Bronchial epithelial cell (primary cell): ENCODE data around the gene IL15RA. TPM values are rescaled to one million over a fixed set of nuclear protein-coding genes. Genes with fewer than 3 reads are reported as not detected.

Source experiments
- DNase-seq: peaks from one replicate; pipeline ENCODE4 v3.0.0-alpha.2; 2010; ENCODE audit warnings: low read depth
- FAIRE-seq: peaks from 2 replicates; lab custom pipeline; 2011; peaks lifted over from hg19 to GRCh38; lab: Jason Lieb, UNC
- H3K27me3 ChIP-seq: 2 replicates; pipeline ENCODE4 v1.5.1; 2011; ENCODE audit warnings: low read length; ENCODE audit not compliant: control insufficient read depth, insufficient read depth
- H3K36me3 ChIP-seq: 2 replicates; pipeline ENCODE4 v1.5.1; 2011; ENCODE audit warnings: low read length; ENCODE audit not compliant: control insufficient read depth, insufficient read depth
- H3K4me3 ChIP-seq: 2 replicates; pipeline ENCODE4 v1.5.1; 2011; ENCODE audit warnings: mild to moderate bottlenecking, low read depth, low read length, control low read depth
- total RNA-seq: library from RNA; depleted of rRNA; stranded (reverse); fragments of >200 nt; gene quantifications from 2 replicates; pipeline ENCODE4 v1.2.1, GENCODE V29; 2014
- TF ChIP-seq, protein P1 (sequence below): IDR thresholded peaks from 2 replicates; pipeline ENCODE4 v1.5.1; 2011; ENCODE audit warnings: mild to moderate bottlenecking, moderate library complexity, low read length, control low read depth, inconsistent platforms; ENCODE audit not compliant: insufficient read depth, severe bottlenecking

IL15RA gene
- total RNA-seq, 1 donor from 2014 or later: 0.79 TPM

DNA sequence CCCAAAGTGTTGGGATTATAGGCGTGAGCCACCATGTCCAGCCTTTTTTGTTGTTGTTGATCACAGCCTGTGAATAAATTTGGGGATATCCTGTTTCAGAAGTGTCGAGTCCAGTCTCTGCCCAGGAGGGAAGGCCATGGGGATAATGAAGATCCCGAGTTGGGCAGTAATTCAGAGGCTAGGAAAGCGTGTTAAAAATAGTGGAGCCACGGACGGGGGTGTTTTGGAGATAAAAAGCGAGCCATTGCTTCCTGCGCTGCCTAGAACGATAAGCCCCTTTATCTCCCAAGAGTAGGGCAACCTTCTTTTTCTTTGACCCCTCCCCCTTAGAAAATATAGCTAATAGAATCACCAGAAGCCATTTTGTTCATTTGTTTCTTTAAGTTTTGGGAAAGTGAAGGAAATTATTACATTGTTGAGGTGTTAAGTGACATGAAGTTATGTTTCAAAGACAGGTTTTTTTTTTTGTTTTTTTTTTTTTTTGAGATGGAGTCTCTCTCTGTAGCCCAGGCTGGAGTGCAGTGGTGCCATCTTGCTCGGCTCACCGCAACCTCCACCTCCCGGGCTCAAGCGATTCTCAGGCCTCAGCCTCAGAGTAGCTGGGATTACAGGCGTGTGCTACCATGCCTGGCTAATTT is 43.3 kb downstream of the IL15RA start:
- FAIRE-seq (no peak), DNase-seq (no peak)
- Histone ChIP-seq H3K4me3 (no peak overlapping the region), H3K36me3 (peaks cover 16% of the 10 kb centered on the region), H3K27me3 (no peaks in the 10 kb centered on the region)
- TF ChIP-seq, protein P1, sequence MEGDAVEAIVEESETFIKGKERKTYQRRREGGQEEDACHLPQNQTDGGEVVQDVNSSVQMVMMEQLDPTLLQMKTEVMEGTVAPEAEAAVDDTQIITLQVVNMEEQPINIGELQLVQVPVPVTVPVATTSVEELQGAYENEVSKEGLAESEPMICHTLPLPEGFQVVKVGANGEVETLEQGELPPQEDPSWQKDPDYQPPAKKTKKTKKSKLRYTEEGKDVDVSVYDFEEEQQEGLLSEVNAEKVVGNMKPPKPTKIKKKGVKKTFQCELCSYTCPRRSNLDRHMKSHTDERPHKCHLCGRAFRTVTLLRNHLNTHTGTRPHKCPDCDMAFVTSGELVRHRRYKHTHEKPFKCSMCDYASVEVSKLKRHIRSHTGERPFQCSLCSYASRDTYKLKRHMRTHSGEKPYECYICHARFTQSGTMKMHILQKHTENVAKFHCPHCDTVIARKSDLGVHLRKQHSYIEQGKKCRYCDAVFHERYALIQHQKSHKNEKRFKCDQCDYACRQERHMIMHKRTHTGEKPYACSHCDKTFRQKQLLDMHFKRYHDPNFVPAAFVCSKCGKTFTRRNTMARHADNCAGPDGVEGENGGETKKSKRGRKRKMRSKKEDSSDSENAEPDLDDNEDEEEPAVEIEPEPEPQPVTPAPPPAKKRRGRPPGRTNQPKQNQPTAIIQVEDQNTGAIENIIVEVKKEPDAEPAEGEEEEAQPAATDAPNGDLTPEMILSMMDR: no peak

DNA sequence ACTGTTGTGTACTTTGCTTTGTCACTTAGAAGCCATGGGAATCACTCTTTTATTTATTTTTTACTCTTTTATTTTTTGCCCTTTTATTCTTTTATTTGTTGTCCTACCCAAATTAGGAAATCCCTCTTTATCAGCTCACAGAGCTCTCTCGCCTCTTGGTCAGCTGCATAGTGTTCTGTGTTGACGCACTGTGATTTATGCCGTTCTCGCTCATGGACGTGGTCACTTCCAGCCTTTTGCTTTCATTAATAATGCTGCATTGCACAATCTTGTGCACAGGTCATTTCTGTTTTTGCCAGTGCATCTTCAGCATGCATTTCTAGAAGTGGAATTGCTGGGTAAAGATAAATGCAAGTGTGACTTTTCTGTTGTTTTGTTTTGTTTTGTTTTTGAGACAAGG is 45.0 kb downstream of the IL15RA start:
- Histone ChIP-seq H3K4me3 (no peak overlapping the region), H3K27me3 (no peaks in the 10 kb centered on the region), H3K36me3 (peaks cover 16% of the 10 kb centered on the region)
- TF ChIP-seq, protein P1: no peak
- FAIRE-seq (no peak), DNase-seq (no peak)

DNA sequence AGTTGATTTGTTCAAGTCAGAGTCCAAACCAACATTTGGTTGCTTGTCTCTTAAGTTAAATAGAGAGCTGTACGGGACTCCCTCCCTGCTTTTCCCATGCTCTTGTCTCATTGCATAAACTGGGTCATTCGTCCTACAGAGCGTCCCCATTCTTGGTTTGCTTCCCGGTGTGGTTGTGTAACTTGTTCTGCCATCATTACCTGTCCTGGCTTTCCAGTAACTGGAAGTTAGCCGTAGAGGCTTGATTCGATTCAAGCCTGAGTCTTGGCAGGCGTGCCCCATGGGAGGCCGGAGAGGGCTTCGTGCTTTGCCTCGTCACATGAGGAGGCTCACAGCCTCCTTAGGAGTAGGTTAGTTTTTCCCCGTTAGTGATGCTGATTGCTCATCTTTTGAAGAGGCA is 47.1 kb downstream of the IL15RA start:
- no peak overlapping the region for H3K4me3 ChIP-seq
- DNase-seq (no peak), FAIRE-seq (no peak)
- peaks cover 17% of the 10 kb centered on the region for H3K36me3 ChIP-seq
- H3K27me3 ChIP-seq: no peaks in the 10 kb centered on the region
- TF ChIP-seq, protein P1: no peak

DNA sequence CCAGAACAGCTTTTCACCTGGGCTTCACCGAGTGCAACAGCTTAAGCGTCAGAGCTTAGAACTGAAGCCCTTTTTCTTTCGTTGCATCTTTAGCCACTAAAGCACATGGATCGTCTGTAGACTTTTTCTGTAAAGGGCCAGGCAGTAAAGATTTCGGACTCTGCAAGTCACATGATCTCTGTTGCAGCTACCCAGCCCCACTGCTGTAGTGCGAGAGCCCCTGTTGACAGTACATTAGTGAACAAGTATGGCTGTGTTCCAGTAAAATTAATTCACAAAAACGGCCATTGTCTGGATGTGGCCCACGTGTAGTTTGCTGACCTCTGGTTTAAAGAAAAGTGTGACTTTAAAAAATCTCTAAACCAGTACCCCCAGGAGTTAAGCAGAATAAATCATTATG is 47.9 kb downstream of the IL15RA start:
- DNase-seq: no peak
- Histone ChIP-seq H3K4me3 (no peak overlapping the region), H3K36me3 (peaks cover 22% of the 10 kb centered on the region), H3K27me3 (no peaks in the 10 kb centered on the region)
- TF ChIP-seq, protein P1: no peak
- FAIRE-seq: no peak

DNA sequence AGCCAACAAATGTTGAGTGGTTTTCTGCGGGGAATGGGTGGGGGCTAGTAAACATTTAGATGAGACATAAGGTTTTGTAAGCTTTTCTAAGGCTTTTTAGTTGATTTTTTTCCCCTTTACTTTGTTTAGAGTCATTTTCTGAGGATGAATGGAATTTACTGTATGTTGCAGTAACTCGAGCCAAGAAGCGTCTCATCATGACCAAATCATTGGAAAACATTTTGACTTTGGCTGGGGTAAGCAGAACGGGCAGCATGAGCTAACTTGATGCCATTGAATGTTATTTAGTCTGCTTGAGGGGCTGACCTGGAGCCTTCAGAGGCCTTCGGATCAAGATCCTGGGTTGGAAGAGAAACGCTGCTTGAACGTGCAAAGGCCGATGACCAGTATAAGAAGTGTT is 50.0 kb downstream of the IL15RA start:
- no peak for FAIRE-seq
- H3K36me3 ChIP-seq: peaks cover 29% of the 10 kb centered on the region

More for the DNA sequence above, 50.0 kb downstream of the IL15RA start:
- Histone ChIP-seq H3K4me3 (no peak overlapping the region), H3K27me3 (no peaks in the 10 kb centered on the region)
- DNase-seq: no peak
- TF ChIP-seq, protein P1: no peak
